MCF 10A (cell line): ENCODE data around the gene LIMD2. TPM values are rescaled to one million over a fixed set of nuclear protein-coding genes. Genes with fewer than 3 reads are reported as not detected.

Source experiments
- BruUV-seq: library from RNA; stranded (reverse); fragments of 400-500 nt; replicated peaks from 2 replicates; lab custom pipeline; 2021; lab: Mats Ljungman, UMichigan
- CTCF ChIA-PET: fragments of 300-600 bp; sonication (Branson Sonifier 250); formaldehyde crosslinking; extraction: SDS; loops from one replicate; lab custom pipeline; 2021; ENCODE audit warnings: antibody characterized with exemption, inconsistent platforms; lab: Yijun Ruan, JAX
- POLR2A ChIA-PET: fragments of 300-600, 350-650 bp; sonication (Branson Sonifier 250); formaldehyde crosslinking; extraction: SDS; loops from one replicate; lab custom pipeline; 2020; ENCODE audit warnings: antibody characterized with exemption, inconsistent platforms; lab: Yijun Ruan, JAX
- DNase-seq: peaks from one replicate; pipeline ENCODE4 v3.0.0-alpha.2; 2018; ENCODE audit not compliant: unreplicated experiment
- H3K27ac Mint-ChIP-seq: one replicate; pipeline ENCODE4 v1.8.0; 2022; ENCODE audit warnings: mild to moderate bottlenecking, low read depth, mixed read lengths; ENCODE audit not compliant: unreplicated experiment
- H3K27me3 Mint-ChIP-seq: one replicate; pipeline ENCODE4 v1.8.0; 2022; ENCODE audit warnings: mixed read lengths; ENCODE audit not compliant: insufficient read depth, unreplicated experiment
- H3K36me3 Mint-ChIP-seq: one replicate; pipeline ENCODE4 v1.8.0; 2022; ENCODE audit warnings: mild to moderate bottlenecking, moderate library complexity, mixed read lengths; ENCODE audit not compliant: insufficient read depth, unreplicated experiment
- H3K4me1 Mint-ChIP-seq: one replicate; pipeline ENCODE4 v1.8.0; 2022; ENCODE audit warnings: mixed read lengths; ENCODE audit not compliant: insufficient read depth, unreplicated experiment
- H3K4me3 Mint-ChIP-seq: one replicate; pipeline ENCODE4 v1.8.0; 2022; ENCODE audit warnings: mild to moderate bottlenecking, moderate library complexity, mixed read lengths; ENCODE audit not compliant: unreplicated experiment
- H3K9me3 Mint-ChIP-seq: one replicate; pipeline ENCODE4 v1.8.0; 2022; ENCODE audit warnings: mixed read lengths; ENCODE audit not compliant: unreplicated experiment
- CTCF ChIP-seq: fragments of 200-600 bp; IDR thresholded peaks from one replicate; pipeline ENCODE4 v1.8.0; 2022; ENCODE audit warnings: antibody characterized with exemption, mild to moderate bottlenecking; ENCODE audit not compliant: unreplicated experiment
- intact Hi-C: fragments of 100-400 bp; cut with micrococcal nuclease; formaldehyde crosslinking; loops from 2 replicates; pipeline ENCODE4 v1.14.1; 2022
- total RNA-seq: library from RNA; stranded (reverse); gene quantifications from 2 replicates; pipeline ENCODE4 v1.2.3, GENCODE V29; 2022

Gene LIMD2
- total RNA-seq, 1 experiment from 2014 or later, result 0.56 TPM

GRCh38 chr17:63688396-63689020 lies 11.4 kb downstream of the LIMD2 start:
- ChIA-PET CTCF (interaction anchor here (0.9 to 1.0 kb wide), 3 partner anchors 9 to 242 kb away, joined by 3 read pairs; no protein-coding TSS in a partner anchor), POLR2A (interaction anchor here (0.7 kb wide), 1 partner anchor 52 kb away, joined by 3 read pairs; no protein-coding TSS in a partner anchor)
- BruUV-seq, result no TSS peak
- no peak overlapping the region for H3K4me3 Mint-ChIP-seq
- H3K4me1 Mint-ChIP-seq, result no peaks in the 10 kb centered on the region
- peaks cover 19% of the 10 kb centered on the region for H3K36me3 Mint-ChIP-seq
- no peak overlapping the region for H3K27ac Mint-ChIP-seq
- no peaks in the 10 kb centered on the region for H3K27me3 Mint-ChIP-seq
- intact Hi-C loops, result no loop called here
- DNase-seq, result no peak
- no peaks in the 10 kb centered on the region for H3K9me3 Mint-ChIP-seq
- no peak for TF ChIP-seq CTCF

GRCh38 chr17:63686138-63686685 lies 13.7 kb downstream of the LIMD2 start:
- Mint-ChIP-seq H3K4me3 (no peak overlapping the region), H3K4me1 (no peaks in the 10 kb centered on the region), H3K27me3 (no peaks in the 10 kb centered on the region), H3K36me3 (peaks cover 18% of the 10 kb centered on the region), H3K27ac (no peak overlapping the region), H3K9me3 (no peaks in the 10 kb centered on the region)
- no peak for TF ChIP-seq CTCF
- intact Hi-C loops, result no loop called here
- DNase-seq, result no peak
- BruUV-seq, result no TSS peak
- CTCF ChIA-PET, result interaction anchor here (1.2 kb wide), 1 partner anchor 11 kb away, joined by 5 read pairs; no protein-coding TSS in a partner anchor
- POLR2A ChIA-PET, result interaction anchor here (1.4 to 1.5 kb wide), 2 partner anchors 10 to 65 kb away, joined by 3 to 8 read pairs; no protein-coding TSS in a partner anchor

DNA sequence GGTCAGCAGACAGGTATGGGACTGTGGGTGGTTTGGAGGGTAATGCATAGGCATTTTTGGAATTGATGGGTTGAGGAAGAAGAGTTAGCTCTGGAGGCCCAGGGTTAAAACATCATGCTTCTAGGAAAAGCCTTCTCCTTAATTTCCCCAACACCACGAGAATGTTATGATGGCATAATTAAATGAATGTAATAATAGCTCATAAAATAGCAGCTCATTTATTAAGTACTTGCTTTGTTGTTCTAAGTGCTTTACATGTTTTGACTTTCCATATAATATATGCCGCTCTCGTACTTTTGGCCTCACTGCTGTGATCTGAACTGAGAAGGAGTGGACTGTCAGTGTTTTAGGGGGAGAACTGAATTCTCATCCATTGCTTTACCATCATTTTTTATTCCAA lies 14.3 kb downstream of the LIMD2 start:
- no TSS peak for BruUV-seq
- POLR2A ChIA-PET, result interaction anchor here (1.0 to 1.5 kb wide), 3 partner anchors 10 to 89 kb away, joined by 3 to 8 read pairs (median 3); no protein-coding TSS in a partner anchor
- H3K36me3 Mint-ChIP-seq, result peaks cover 12% of the 10 kb centered on the region
- TF ChIP-seq CTCF, result no peak
- intact Hi-C loops, result no loop called here
- CTCF ChIA-PET, result interaction anchor here (0.6 to 1.2 kb wide), 2 partner anchors 8 to 10 kb away, joined by 3 to 5 read pairs; no protein-coding TSS in a partner anchor
- no peaks in the 10 kb centered on the region for H3K27me3 Mint-ChIP-seq
- no peak overlapping the region for H3K4me3 Mint-ChIP-seq
- no peak for DNase-seq
- H3K27ac Mint-ChIP-seq, result no peak overlapping the region
- H3K4me1 Mint-ChIP-seq, result no peaks in the 10 kb centered on the region
- no peaks in the 10 kb centered on the region for H3K9me3 Mint-ChIP-seq

- POLR2A ChIA-PET, result interaction anchor here (0.6 to 1.5 kb wide), 4 partner anchors 9 to 154 kb away, joined by 3 to 8 read pairs (median 3); no protein-coding TSS in a partner anchor
- Mint-ChIP-seq H3K36me3 (peaks cover 6% of the 10 kb centered on the region), H3K4me3 (no peak overlapping the region)
These were observed 14.9 kb downstream of the LIMD2 start for GRCh38 chr17:63685041-63685440.

More at GRCh38 chr17:63685041-63685440, 14.9 kb downstream of the LIMD2 start:
- Mint-ChIP-seq H3K9me3 (no peaks in the 10 kb centered on the region), H3K4me1 (no peaks in the 10 kb centered on the region), H3K27ac (no peak overlapping the region), H3K27me3 (no peaks in the 10 kb centered on the region)
- no peak for DNase-seq
- intact Hi-C loops, result no loop called here
- TF ChIP-seq CTCF, result no peak
- CTCF ChIA-PET, result interaction anchor here (0.6 to 1.2 kb wide), 2 partner anchors 8 to 10 kb away, joined by 3 to 5 read pairs; no protein-coding TSS in a partner anchor
- BruUV-seq, result no TSS peak
